ENCODE results near the gene P2RY2. TPM values are rescaled to one million over a fixed set of nuclear protein-coding genes. Genes with fewer than 3 reads are reported as not detected.
A peak's percentile ranks its signal among the peaks of the same experiment; 100 is the strongest.

Gene P2RY2
- polyA plus RNA-seq, 3 donors, result 2.8 to 24.1 (median 12.7) TPM

GRCh38 chr11:73241300-73241699 lies 23.2 kb downstream of the P2RY2 start:
- H3K9me3 ChIP-seq (replicated peaks in 1 of 2; ENCODE audit: control insufficient read depth in 1 of 2, insufficient read depth in 1 of 2, low read length in 2 of 2), result no peaks in the 10 kb centered on the region

More at GRCh38 chr11:73241300-73241699, 23.2 kb downstream of the P2RY2 start:
- peaks cover 33 to 67% of the 10 kb centered on the region in 2 donors for H3K36me3 ChIP-seq (replicated peaks in 1 of 2; ENCODE audit: control insufficient read depth in 1 of 2, insufficient read depth in 2 of 2, low read length in 2 of 2)
- H2AFZ ChIP-seq (ENCODE audit: insufficient read depth, low read depth, low read length, poor library complexity, severe bottlenecking), result no peak overlapping the region
- peaks cover 5 to 6% of the 10 kb centered on the region in 2 donors for H3K4me1 ChIP-seq (ENCODE audit: control insufficient read depth in 1 of 2, insufficient read depth in 2 of 2, low read length in 2 of 2)
- 93% methylated on average over 3 of the region's 4 CpGs for WGBS (ENCODE audit: insufficient coverage)
- peak overlapping the region in 1 of 2 donors; percentile 3 for H3K27ac ChIP-seq (ENCODE audit: low read depth in 1 of 2, low read length in 2 of 2)
- Mint-ChIP-seq H3K27ac (peak overlapping the region in 3 of 7 donors; percentile 52 to 70 (median 61)), H3K36me3 (peaks cover 46 to 75% of the 10 kb centered on the region in 2 donors), H3K4me1 (peaks cover 26% of the 10 kb centered on the region), H3K9me3 (no peaks in the 10 kb centered on the region), H3K4me3 (no peak overlapping the region), H3K27me3 (ENCODE audit: low read depth in 3 of 3) (no peaks in the 10 kb centered on the region)
- H3K27me3 ChIP-seq (ENCODE audit: control insufficient read depth in 2 of 2, insufficient read depth in 2 of 2, low read length in 2 of 2), result no peaks in the 10 kb centered on the region
- no peak overlapping the region for H3K9ac ChIP-seq (ENCODE audit: insufficient read depth, low read length, poor library complexity, severe bottlenecking)
- no peak for TF ChIP-seq CTCF (IDR thresholded peaks at IDR 0.05)
- DNase-seq, result no peak
- peaks cover 41% of the 10 kb centered on the region for H3K79me2 ChIP-seq (ENCODE audit: insufficient read depth, low read length)
- intact Hi-C loops (cut with micrococcal nuclease), result loop anchor here (5.0 to 10.0 kb wide), 2 partner anchors 319 to 406 kb away; no protein-coding TSS in a partner anchor
- peaks cover 20% of the 10 kb centered on the region for H4K20me1 ChIP-seq (ENCODE audit: insufficient read depth, low read length)
- H3K4me2 ChIP-seq (replicated peaks; ENCODE audit: extremely low read depth, low read length, poor library complexity, severe bottlenecking), result no peak overlapping the region
- no peak overlapping the region for H3K4me3 ChIP-seq (replicated peaks in 1 of 3; ENCODE audit: low read depth in 2 of 3, low read length in 3 of 3)

All from CD14-positive monocyte (primary cell).